ENCODE data around the gene PAAF1. TPM values are rescaled to one million over a fixed set of nuclear protein-coding genes. Genes with fewer than 3 reads are reported as not detected.

PAAF1 gene
- total and polyA plus RNA-seq, 2 of the 13 experiments (the other 11 are each of a cell fraction or from before 2014, with no cell fraction given), result 13.5 to 28.8 TPM

- TF ChIP-seq, protein P1, sequence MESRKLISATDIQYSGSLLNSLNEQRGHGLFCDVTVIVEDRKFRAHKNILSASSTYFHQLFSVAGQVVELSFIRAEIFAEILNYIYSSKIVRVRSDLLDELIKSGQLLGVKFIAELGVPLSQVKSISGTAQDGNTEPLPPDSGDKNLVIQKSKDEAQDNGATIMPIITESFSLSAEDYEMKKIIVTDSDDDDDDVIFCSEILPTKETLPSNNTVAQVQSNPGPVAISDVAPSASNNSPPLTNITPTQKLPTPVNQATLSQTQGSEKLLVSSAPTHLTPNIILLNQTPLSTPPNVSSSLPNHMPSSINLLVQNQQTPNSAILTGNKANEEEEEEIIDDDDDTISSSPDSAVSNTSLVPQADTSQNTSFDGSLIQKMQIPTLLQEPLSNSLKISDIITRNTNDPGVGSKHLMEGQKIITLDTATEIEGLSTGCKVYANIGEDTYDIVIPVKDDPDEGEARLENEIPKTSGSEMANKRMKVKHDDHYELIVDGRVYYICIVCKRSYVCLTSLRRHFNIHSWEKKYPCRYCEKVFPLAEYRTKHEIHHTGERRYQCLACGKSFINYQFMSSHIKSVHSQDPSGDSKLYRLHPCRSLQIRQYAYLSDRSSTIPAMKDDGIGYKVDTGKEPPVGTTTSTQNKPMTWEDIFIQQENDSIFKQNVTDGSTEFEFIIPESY (CRISPR knock-in tag; IDR thresholded peaks at IDR 0.05), result peak; percentile 25; the same call in 1 of the 2 replicates
- TF ChIP-seq HMGA1 (CRISPR knock-in tag; conservative IDR thresholded peaks at IDR 0.05) (no peak), HNF1B (CRISPR knock-in tag; IDR thresholded peaks at IDR 0.05) (peak; percentile 76), CHD4 (IDR thresholded peaks at IDR 0.05; ENCODE audit: borderline replicate concordance, low read length) (peak; percentile 53; the same call in 1 of the 2 replicates), RARA (CRISPR knock-in tag; IDR thresholded peaks at IDR 0.05) (no peak; the same call in 1 of the 2 replicates), PITX1 (CRISPR knock-in tag; IDR thresholded peaks at IDR 0.05) (peak; percentile 81), TEAD2 (CRISPR knock-in tag; IDR thresholded peaks at IDR 0.05) (no peak), ZNF484 (CRISPR knock-in tag; IDR thresholded peaks at IDR 0.05; ENCODE audit: borderline replicate concordance, low read depth) (no peak; the same call in 1 of the 2 replicates), ATM (IDR thresholded peaks at IDR 0.05; ENCODE audit: borderline replicate concordance) (no peak), MXI1 (IDR thresholded peaks at IDR 0.05; ENCODE audit: borderline replicate concordance, low read depth, low read length) (peak; percentile 93; the same call in 1 of the 3 replicates), HDAC1 (CRISPR knock-in tag; IDR thresholded peaks at IDR 0.05) (peak; percentile 92), ZNF407 (CRISPR knock-in tag; IDR thresholded peaks at IDR 0.05; ENCODE audit: not compliant biosample characterization) (peak; percentile 89), ZNF232 (CRISPR knock-in tag; IDR thresholded peaks at IDR 0.05; ENCODE audit: borderline replicate concordance) (no peak), TCF12 (IDR thresholded peaks at IDR 0.05) (no peak), TCF12 (CRISPR knock-in tag; IDR thresholded peaks at IDR 0.05) (no peak; the same call in 1 of the 2 replicates), SAP130 (CRISPR knock-in tag; IDR thresholded peaks at IDR 0.05; ENCODE audit: low read depth) (peak; percentile 98), SMARCE1 (IDR thresholded peaks at IDR 0.05; ENCODE audit: borderline replicate concordance) (no peak)
These were observed at the start of gene PAAF1, which contains the start of gene COA4 (continued) for GRCh38 chr11:73876424-73877310.
